Lower lobe of right lung (tissue), 2 donors: ENCODE data around the gene ZNF274. TPM values are rescaled to one million over a fixed set of nuclear protein-coding genes. Genes with fewer than 3 reads are reported as not detected.
"Not testable (repeated sequence)": the region's sequence is repeated elsewhere in the genome, so short reads cannot be mapped to it uniquely, and the experiment has no call there.

Source experiments
- ATAC-seq, 2 donors: fragments of 200-7000 bp; cut with Tn5 transposase; one replicate each; pipeline ENCODE4 v1.9.1; 2020 to 2022; ENCODE audit warnings: mild to moderate bottlenecking in 2 of 2, moderate library complexity in 2 of 2
- DNase-seq: peaks from one replicate; pipeline ENCODE4 v3.0.0-alpha.2; 2020
- H3K27ac ChIP-seq: fragments of 200-600 bp; one replicate; pipeline ENCODE4 v1.8.0; 2022
- H3K27me3 ChIP-seq: fragments of 200-600 bp; one replicate; pipeline ENCODE4 v1.8.0; 2022; ENCODE audit warnings: low read depth
- H3K36me3 ChIP-seq: fragments of 200-600 bp; one replicate; pipeline ENCODE4 v1.8.0; 2022; ENCODE audit warnings: mild to moderate bottlenecking
- H3K4me1 ChIP-seq: fragments of 200-600 bp; one replicate; pipeline ENCODE4 v1.8.0; 2022
- H3K4me3 ChIP-seq: fragments of 200-600 bp; one replicate; pipeline ENCODE4 v1.8.0; 2022; ENCODE audit warnings: mild to moderate bottlenecking
- H3K9me3 ChIP-seq: fragments of 200-600 bp; one replicate; pipeline ENCODE4 v1.8.0; 2022
- intact Hi-C: fragments of 100-400 bp; cut with DNase I; formaldehyde crosslinking; loops from one replicate; pipeline ENCODE4 v1.11.0; 2022
- long read RNA-seq: library from polyadenylated mRNA; unstranded; transcript quantifications from one replicate; pipeline ENCODE4 v2.0.0, GENCODE V29; 2021
- total RNA-seq: library from RNA; stranded (reverse); fragmentation: NEBNext Ultra II Directional; extraction: Animal tissue kit (Norgen Biotek cat#: 25700); gene quantifications from one replicate; pipeline ENCODE4 v1.2.1, GENCODE V29; 2021
- TF ChIP-seq, protein P1 (sequence below): fragments of 200-600 bp; IDR thresholded peaks from one replicate; pipeline ENCODE4 v1.8.0; 2022; ENCODE audit warnings: antibody characterized with exemption, mild to moderate bottlenecking
- donor health status: DM: no; HTN: yes; CAD: no; lungs with severe emphysema.

ZNF274 gene
- 27.6 TPM for total RNA-seq
- long read RNA-seq, full-length matches to known transcripts = 47 of 71 reads
- long read RNA-seq, partial matches to known transcripts = 11 of 71 reads
- long read RNA-seq, other reads (novel, unspliced or antisense) = 13 of 71 reads

DNA sequence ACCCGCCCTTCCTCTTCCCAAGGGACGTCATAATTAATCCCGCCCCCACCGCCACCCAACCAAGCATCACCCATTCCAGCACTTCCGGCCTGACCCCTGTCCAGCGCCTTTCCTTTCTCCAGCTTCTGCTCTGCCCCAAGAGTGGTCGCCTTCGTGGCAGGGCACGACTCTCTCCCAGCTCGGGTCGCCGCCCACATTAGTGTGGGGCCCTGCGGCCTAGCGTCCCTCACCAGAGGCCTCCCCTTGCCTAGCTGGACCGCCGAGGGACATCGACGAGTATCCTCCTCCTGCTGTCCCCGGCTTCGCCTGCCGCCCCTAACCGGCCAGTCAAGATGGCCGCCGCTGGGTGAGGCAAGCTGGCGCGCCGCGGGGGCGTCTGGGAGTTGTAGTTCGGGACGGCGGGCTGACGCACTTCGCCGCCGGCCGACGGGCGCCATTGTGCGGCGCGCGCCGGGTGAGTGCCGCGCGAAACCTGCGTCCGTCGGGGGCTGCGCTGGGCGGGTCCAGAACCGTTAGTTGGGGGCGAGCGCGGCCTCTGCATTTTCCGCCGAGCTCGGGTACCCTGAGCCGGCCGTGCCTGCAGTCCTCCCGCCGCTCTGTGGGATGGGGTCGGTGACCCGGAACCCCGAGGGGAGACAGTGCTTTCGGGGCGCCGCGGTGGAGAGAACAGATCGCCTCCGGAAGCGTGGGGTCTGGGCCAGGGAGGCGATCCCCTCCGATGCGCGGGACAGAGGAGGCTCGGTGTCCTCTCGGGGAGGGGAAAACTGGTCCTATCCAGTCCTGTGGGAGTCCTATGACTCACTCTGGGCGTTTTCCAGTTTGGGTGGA, at the start of gene ZNF274:
TSS of gene ZNF274 (plus strand) at position 73 of the 828 bp plus-strand sequence. CDS start 905 bp downstream, outside the sequence.
- Histone ChIP-seq H3K27me3 (no peaks in the 10 kb centered on the region), H3K9me3 (peaks cover 93% of the 10 kb centered on the region), H3K36me3 (peaks cover 28% of the 10 kb centered on the region), H3K4me3 (peak within 1 kb of the TSS; percentile 90), H3K4me1 (no peaks in the 10 kb centered on the region), H3K27ac (peak within 1 kb of the TSS; percentile 99)
- ATAC-seq = peak; percentile 97
- peak; percentile 97 for DNase-seq
- TF ChIP-seq, protein P1, sequence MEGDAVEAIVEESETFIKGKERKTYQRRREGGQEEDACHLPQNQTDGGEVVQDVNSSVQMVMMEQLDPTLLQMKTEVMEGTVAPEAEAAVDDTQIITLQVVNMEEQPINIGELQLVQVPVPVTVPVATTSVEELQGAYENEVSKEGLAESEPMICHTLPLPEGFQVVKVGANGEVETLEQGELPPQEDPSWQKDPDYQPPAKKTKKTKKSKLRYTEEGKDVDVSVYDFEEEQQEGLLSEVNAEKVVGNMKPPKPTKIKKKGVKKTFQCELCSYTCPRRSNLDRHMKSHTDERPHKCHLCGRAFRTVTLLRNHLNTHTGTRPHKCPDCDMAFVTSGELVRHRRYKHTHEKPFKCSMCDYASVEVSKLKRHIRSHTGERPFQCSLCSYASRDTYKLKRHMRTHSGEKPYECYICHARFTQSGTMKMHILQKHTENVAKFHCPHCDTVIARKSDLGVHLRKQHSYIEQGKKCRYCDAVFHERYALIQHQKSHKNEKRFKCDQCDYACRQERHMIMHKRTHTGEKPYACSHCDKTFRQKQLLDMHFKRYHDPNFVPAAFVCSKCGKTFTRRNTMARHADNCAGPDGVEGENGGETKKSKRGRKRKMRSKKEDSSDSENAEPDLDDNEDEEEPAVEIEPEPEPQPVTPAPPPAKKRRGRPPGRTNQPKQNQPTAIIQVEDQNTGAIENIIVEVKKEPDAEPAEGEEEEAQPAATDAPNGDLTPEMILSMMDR = no peak
- intact Hi-C loops = no loop called here

DNA sequence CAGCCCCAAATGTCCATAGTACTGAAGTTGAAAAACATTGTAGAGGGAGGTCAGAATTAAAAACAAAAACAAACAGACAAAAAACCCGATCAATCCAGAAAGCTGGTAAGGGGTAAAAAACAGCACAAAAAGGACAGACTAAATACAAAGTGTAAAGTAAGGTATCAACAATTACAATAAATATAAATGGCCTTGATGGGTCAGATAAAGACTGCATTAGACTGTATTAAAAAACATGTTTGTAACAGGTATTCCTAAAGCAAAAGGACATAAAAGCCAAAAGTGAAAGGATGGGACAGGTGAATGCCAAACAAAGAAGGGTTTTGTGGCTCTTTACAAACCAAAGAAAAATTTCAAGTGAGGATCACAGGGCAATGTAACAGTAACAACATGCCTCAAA, 48.6 kb upstream of the ZNF274 start:
- Histone ChIP-seq H3K27me3 (no peaks in the 10 kb centered on the region), H3K9me3 (peaks cover 100% of the 10 kb centered on the region), H3K27ac (no peak overlapping the region), H3K36me3 (peaks cover 36% of the 10 kb centered on the region), H3K4me3 (no peak overlapping the region), H3K4me1 (no peaks in the 10 kb centered on the region)
- TF ChIP-seq, protein P1 = no peak
- DNase-seq (no peak), ATAC-seq (no peak)
- intact Hi-C loops = no loop called here

DNA sequence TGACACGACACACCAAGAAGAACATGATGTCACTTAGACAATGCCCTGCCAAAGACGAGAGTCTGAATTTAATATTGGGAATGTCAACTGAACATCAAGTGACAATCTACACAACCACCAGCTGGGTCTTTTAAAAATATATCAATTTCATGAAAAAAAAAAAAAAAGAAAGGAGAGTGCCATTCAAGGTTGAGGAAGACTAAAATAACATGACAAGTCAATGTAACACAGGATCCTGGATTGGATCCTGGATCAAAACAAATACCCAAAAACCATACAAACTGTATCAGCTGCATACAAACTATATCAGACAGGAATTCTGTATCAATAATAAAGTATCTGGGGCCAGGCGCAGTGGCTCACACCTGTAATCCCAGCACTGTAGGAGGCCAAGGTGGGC, 37.0 kb upstream of the ZNF274 start:
- no peak for ATAC-seq
- Histone ChIP-seq H3K4me1 (peaks cover 8% of the 10 kb centered on the region), H3K9me3 (peaks cover 66% of the 10 kb centered on the region), H3K36me3 (peaks cover 19% of the 10 kb centered on the region), H3K27me3 (no peaks in the 10 kb centered on the region), H3K27ac (no peak overlapping the region), H3K4me3 (no peak overlapping the region)
- DNase-seq = no peak
- TF ChIP-seq, protein P1 = no peak
- intact Hi-C loops = no loop called here

DNA sequence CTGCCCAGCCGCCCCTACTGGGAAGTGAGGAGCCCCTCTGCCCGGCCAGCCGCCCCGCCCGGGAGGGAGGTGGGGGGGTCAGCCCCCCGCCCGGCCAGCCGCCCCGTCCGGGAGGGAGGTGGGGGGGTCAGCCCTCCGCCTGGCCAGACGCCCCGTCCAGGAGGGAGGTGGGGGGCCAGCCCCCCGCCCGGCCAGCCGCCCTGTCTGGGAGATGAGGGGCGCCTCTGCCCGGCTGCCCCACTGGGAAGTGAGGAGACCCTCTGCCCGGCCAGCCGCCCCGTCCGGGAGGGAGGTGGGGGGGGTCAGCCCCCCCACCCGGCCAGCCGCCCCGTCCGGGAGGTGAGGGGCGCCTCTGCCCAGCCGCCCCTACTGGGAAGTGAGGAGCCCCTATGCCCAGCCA, 35.4 kb upstream of the ZNF274 start:
- H3K27ac ChIP-seq, ATAC-seq, H3K27me3 ChIP-seq, H3K4me1 ChIP-seq, intact Hi-C loops, DNase-seq, H3K4me3 ChIP-seq, H3K36me3 ChIP-seq: not testable (repeated sequence)
- H3K9me3 ChIP-seq = peaks cover 50% of the 10 kb centered on the region

DNA sequence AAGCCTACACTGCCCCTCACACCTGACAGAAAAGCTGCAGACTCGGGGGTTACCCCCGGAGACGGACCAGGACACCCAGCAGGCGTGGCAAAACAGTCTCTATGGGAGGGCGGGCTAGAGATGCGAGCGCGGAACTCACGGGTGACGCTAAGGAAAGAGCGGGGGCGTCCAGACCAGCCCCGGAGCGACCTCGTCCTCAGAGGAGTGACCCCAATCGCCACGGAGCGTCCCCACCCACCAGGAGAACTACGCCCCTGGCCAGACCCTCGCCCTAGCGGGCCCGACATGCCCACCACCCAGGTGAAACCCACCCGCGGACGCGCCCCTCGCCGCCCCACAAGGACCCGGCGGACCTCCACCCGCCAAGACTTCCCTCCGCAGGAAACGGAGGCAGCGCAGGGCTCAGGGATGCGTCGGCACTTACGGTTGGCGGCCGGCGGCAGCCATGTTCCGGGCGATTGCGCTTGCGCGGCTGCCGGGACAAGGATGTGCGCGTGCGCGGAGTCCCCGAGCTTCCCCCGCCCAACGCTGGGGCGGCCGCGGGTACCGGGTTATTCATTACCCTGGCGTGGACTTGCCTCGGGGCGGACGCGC, 32.4 kb upstream of the ZNF274 start, which contains the start of gene ZNF329:
TSS of gene ZNF329 (minus strand) at position 462 of the 594 bp plus-strand sequence. CDS start 21,286 bp downstream, outside the sequence.
- TF ChIP-seq, protein P1 = no peak
- DNase-seq (peak; percentile 85), ATAC-seq (peak; percentile 72 to 76)
- H3K4me3 ChIP-seq = peak within 1 kb of the TSS; percentile 83
- peaks cover 23% of the 10 kb centered on the region for H3K9me3 ChIP-seq
- peak within 1 kb of the TSS; percentile 88 for H3K27ac ChIP-seq
- H3K36me3 ChIP-seq = no peaks in the 10 kb centered on the region
- H3K4me1 ChIP-seq = peaks cover 24% of the 10 kb centered on the region
- H3K27me3 ChIP-seq = no peaks in the 10 kb centered on the region
- intact Hi-C loops = no loop called here

DNA sequence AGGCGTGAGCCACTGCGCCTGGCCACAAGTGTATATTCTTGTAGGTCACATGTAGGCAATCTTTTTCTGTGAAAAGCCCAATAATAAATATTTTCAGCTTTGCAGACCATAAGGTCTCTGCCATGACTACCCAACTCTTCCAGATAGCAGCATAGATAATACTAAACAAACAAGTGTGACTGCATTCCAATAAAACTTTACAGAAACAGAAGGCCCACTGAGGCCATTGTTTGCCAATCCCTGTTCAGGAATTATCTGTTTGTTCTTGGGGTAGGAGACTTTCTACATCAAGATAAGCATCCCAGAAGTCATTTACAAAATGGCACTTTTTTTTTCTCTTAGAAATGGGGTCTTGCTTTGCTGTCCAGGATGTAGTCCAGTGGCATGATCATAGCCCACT, 29.5 kb upstream of the ZNF274 start:
- DNase-seq = no peak
- intact Hi-C loops = no loop called here
- no peaks in the 10 kb centered on the region for H3K36me3 ChIP-seq
- no peak for ATAC-seq
- no peak overlapping the region for H3K27ac ChIP-seq
- H3K4me3 ChIP-seq = no peak overlapping the region
- H3K9me3 ChIP-seq = peaks cover 12% of the 10 kb centered on the region
- no peaks in the 10 kb centered on the region for H3K27me3 ChIP-seq
- H3K4me1 ChIP-seq = peaks cover 26% of the 10 kb centered on the region
- TF ChIP-seq, protein P1 = no peak
